Measurements from ENCODE around the gene ENTPD6.

DNA sequence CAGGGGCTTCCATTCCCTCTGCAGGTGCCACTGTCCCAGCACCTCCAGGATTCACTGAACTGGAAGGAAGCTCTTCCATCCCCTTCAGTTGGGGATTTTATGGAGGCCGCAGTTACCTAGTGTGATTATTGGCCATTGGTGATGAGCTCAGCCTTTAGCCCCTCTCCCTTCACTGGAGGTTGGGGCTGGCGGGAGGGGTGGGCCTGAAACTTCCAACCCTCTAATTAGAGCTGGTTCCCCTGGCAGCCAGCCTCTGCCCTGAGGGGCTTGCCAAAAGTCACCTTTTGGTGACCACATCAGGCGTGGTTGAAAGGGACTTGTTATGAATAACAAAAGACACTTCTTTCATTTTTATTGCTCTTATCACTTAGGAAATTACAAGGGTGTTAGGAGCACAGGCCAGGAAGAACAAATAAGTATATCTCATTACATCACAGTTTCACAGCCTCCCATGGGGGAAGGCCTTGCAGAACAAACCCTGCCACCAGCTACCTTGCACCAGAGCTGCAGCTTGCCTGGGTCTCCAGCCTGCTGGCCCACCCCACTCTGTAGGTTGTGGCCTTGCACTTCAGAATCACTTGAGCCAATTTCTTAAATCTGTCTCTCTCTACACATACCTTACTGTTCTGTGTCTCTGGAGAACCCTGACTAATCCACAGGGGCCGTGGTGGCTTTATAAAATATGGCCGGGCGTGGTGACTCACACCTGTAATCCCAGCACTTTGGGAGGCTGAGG is 57.3 kb downstream of the ENTPD6 start:
- TF ChIP-seq, protein P1, sequence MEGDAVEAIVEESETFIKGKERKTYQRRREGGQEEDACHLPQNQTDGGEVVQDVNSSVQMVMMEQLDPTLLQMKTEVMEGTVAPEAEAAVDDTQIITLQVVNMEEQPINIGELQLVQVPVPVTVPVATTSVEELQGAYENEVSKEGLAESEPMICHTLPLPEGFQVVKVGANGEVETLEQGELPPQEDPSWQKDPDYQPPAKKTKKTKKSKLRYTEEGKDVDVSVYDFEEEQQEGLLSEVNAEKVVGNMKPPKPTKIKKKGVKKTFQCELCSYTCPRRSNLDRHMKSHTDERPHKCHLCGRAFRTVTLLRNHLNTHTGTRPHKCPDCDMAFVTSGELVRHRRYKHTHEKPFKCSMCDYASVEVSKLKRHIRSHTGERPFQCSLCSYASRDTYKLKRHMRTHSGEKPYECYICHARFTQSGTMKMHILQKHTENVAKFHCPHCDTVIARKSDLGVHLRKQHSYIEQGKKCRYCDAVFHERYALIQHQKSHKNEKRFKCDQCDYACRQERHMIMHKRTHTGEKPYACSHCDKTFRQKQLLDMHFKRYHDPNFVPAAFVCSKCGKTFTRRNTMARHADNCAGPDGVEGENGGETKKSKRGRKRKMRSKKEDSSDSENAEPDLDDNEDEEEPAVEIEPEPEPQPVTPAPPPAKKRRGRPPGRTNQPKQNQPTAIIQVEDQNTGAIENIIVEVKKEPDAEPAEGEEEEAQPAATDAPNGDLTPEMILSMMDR (IDR thresholded peaks at IDR 0.05), result no peak
- TF ChIP-seq POLR2A (IDR thresholded peaks at IDR 0.05), result no peak

All from breast epithelium (tissue), 3 donors.